ENCODE measurements around the gene MS4A3. TPM values are rescaled to one million over a fixed set of nuclear protein-coding genes. Genes with fewer than 3 reads are reported as not detected.

The MS4A3 gene
- total RNA-seq: not detected in 2 replicates

GRCh38 chr11:60056349-60056969 lies at the start of gene MS4A3:
Gene MS4A3, plus strand, starts transcription at chr11:60056665. Its CDS starts 4,496 bp downstream, at chr11:60061161.

GRCh38 chr11:60016881-60017280 lies 39.6 kb upstream of the MS4A3 start, which contains the start of gene OOSP4B:
Gene OOSP4B, plus strand, starts transcription at chr11:60017181.

GRCh38 chr11:60040109-60040508 lies 16.4 kb upstream of the MS4A3 start, which contains the start of gene OOSP2:
Gene OOSP2, plus strand, starts transcription at chr11:60040409. Its CDS starts 51 bp downstream, at chr11:60040460.

GRCh38 chr11:60088364-60088763 lies 31.9 kb downstream of the MS4A3 start, which contains the start of gene MS4A2:
Gene MS4A2, plus strand, starts transcription at chr11:60088664. Its CDS starts 102 bp downstream, at chr11:60088766.

Other genes starting within 250 kb of the MS4A3 start
- gene MRPL16, start 245.9 kb upstream of the MS4A3 start, total RNA-seq: 61.7 and 67.1 TPM in 2 replicates
- gene CBLIF, start 211.2 kb upstream of the MS4A3 start, total RNA-seq: not detected in 2 replicates
- not detected in 2 replicates for gene TCN1, start 190.2 kb upstream of the MS4A3 start, total RNA-seq
- gene OOSP3, start 177.9 kb upstream of the MS4A3 start, total RNA-seq: not detected in 2 replicates
- gene OOSP1, start 118.2 kb upstream of the MS4A3 start, total RNA-seq: not detected in 2 replicates
- gene OOSP4A, start 92.6 kb upstream of the MS4A3 start, total RNA-seq: not detected in 2 replicates
- not detected in 2 replicates for gene OOSP4B, start 39.5 kb upstream of the MS4A3 start, total RNA-seq
- gene OOSP2, start 16.3 kb upstream of the MS4A3 start, total RNA-seq: not detected in 2 replicates
- gene MS4A2, start 32.0 kb downstream of the MS4A3 start, total RNA-seq: not detected in 2 replicates
- gene MS4A6A, start 126.4 kb downstream of the MS4A3 start, total RNA-seq: not detected in 2 replicates
- gene MS4A4E, start 186.5 kb downstream of the MS4A3 start, total RNA-seq: not detected in 2 replicates
- not detected in 2 replicates for gene MS4A4A, start 224.0 kb downstream of the MS4A3 start, total RNA-seq

Data from bronchus fibroblast of lung (primary cell).